OCI-LY3 (cell line): Measurements from ENCODE around the gene CASP12.

Source experiments
- CTCF ChIP-seq: fragments of 200-600, 300-600 bp; sonication (generic); IDR thresholded peaks from 2 replicates; pipeline ENCODE4 v1.5.1; 2014; ENCODE audit warnings: antibody characterized with exemption, low read length, low read depth
- EZH2phosphoT487 ChIP-seq: fragments of 200-600 bp; shearing (Covaris generic); IDR thresholded peaks from 2 replicates; pipeline ENCODE4 v1.6.1; 2018; ENCODE audit warnings: antibody characterized with exemption, mixed run types, low read depth

GRCh38 chr11:104841973-104842525 lies 56.2 kb downstream of the CASP12 start:
- TF ChIP-seq CTCF (no peak), EZH2phosphoT487 (no peak)
